ENCODE data around the gene TMPRSS7. TPM values are rescaled to one million over a fixed set of nuclear protein-coding genes. Genes with fewer than 3 reads are reported as not detected.

Gene TMPRSS7
- polyA plus RNA-seq, 1 donor (not counting 4 experiments of a cell fraction or from before 2014, with no cell fraction given), result 0.18 TPM

DNA sequence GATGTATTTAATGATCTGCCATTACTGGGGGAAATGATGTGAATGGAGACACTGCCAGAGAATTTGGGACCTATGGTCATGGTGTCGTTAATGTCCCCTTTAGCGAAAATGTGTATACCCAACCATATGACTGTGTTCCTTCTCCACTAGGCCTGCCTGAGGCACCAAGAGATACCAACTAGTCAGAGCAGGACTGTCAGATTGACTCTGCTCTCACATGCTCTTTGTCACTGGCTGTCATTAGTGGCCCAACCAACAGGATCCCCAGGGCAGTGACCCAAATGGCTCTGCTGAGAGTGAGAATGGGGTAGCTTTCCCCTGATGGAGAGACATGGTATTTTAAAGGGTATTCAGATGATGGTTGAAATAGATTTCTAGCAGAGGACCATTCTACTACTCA is 33.0 kb upstream of the TMPRSS7 start:
- Histone ChIP-seq H3K9me1 (ENCODE audit: control insufficient read depth, extremely low read depth, insufficient read depth, low read length) (no peaks in the 10 kb centered on the region), H3K4me1 (ENCODE audit: control insufficient read depth, extremely low read depth, insufficient read depth, low read length) (peaks cover 65% of the 10 kb centered on the region), H3K27me3 (ENCODE audit: control insufficient read depth, extremely low read depth, insufficient read depth, low read length) (no peaks in the 10 kb centered on the region), H3K79me2 (ENCODE audit: control insufficient read depth, insufficient read depth, low read length) (peaks cover 2% of the 10 kb centered on the region), H4K20me1 (ENCODE audit: control insufficient read depth, extremely low read depth, insufficient read depth, low read length) (no peaks in the 10 kb centered on the region), H3K9ac (ENCODE audit: control insufficient read depth, extremely low read depth, insufficient read depth, low read length) (no peak overlapping the region), H3K36me3 (ENCODE audit: control insufficient read depth in 2 of 2, extremely low read depth in 1 of 2, insufficient read depth in 2 of 2, low read length in 2 of 2) (no peaks in the 10 kb centered on the region), H3K27ac (ENCODE audit: control insufficient read depth, insufficient read depth, low read length) (no peak overlapping the region), H3K9me3 (ENCODE audit: control insufficient read depth, low read depth, low read length) (no peaks in the 10 kb centered on the region), H3K4me3 (ENCODE audit: control insufficient read depth in 2 of 3, extremely low read depth in 1 of 3, insufficient read depth in 2 of 3, low read depth in 1 of 3, low read length in 3 of 3) (no peak overlapping the region), H2AFZ (ENCODE audit: control insufficient read depth, low read length) (no peak overlapping the region), H3K4me2 (ENCODE audit: control insufficient read depth, extremely low read depth, insufficient read depth, low read depth, low read length) (no peak overlapping the region)
- no peak for FAIRE-seq
- dilution Hi-C loops (cut with MboI; ENCODE audit: extremely low pct_ligation_motif_present, low sequenced_read_pairs), result no loop called here
- no peak for TF ChIP-seq EZH2 (IDR thresholded peaks at IDR 0.05; ENCODE audit: low read length)
- TF ChIP-seq, protein P1, sequence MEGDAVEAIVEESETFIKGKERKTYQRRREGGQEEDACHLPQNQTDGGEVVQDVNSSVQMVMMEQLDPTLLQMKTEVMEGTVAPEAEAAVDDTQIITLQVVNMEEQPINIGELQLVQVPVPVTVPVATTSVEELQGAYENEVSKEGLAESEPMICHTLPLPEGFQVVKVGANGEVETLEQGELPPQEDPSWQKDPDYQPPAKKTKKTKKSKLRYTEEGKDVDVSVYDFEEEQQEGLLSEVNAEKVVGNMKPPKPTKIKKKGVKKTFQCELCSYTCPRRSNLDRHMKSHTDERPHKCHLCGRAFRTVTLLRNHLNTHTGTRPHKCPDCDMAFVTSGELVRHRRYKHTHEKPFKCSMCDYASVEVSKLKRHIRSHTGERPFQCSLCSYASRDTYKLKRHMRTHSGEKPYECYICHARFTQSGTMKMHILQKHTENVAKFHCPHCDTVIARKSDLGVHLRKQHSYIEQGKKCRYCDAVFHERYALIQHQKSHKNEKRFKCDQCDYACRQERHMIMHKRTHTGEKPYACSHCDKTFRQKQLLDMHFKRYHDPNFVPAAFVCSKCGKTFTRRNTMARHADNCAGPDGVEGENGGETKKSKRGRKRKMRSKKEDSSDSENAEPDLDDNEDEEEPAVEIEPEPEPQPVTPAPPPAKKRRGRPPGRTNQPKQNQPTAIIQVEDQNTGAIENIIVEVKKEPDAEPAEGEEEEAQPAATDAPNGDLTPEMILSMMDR (optimal IDR thresholded peaks at IDR 0.05 in 1 of 3, IDR thresholded peaks at IDR 0.05 in 1 of 3, conservative IDR thresholded peaks at IDR 0.05 in 1 of 3; ENCODE audit: extremely low read depth in 1 of 3, insufficient read depth in 2 of 3, low read length in 3 of 3), result no peak
- DNase-seq (ENCODE audit: low read depth, low spot score), result no peak

DNA sequence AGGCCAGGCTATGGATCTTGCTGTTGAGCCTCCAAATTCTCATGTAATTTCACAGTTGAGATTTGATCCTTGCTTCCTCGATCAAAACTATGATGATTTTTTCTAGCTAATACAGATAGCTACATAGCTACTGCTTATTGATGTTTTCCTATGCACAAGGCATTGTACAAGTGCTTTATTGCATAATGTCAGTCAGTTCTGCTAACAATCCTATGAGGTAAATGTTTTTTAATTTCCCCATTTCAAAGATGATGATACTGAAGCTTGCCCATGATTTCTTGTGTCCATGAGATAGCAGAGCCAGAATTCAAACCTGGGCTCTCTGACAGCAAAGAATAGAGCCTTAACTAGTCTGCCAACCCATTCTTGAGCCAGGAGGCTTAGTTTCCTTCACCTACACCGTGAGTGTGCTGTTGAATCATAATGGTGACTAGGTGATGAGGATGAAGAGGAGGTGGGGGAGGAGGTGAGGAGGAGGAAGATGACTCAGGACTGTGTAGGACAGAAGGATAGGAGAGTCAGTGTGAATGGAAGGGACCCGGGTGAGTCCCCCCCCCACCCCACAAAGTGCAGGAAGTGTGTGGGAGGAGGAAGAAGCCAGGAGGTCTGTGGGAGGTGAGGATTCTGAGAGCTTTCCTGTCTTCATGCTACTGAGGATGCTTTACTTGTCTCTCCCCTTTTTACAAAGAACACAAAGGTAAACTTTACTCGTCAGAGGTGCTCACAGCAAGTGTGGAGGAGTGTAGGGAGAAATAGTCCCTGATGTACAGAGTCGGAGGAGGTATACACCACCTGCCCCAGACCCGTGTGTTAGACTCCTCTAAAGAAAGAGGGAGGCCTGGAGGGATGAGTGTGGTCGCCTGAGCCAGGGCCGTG is 32.2 kb upstream of the TMPRSS7 start:
- H3K4me2 ChIP-seq (ENCODE audit: control insufficient read depth, extremely low read depth, insufficient read depth, low read depth, low read length), result peak overlapping the region; percentile 50
- no peaks in the 10 kb centered on the region for H3K9me1 ChIP-seq (ENCODE audit: control insufficient read depth, extremely low read depth, insufficient read depth, low read length)
- H4K20me1 ChIP-seq (ENCODE audit: control insufficient read depth, extremely low read depth, insufficient read depth, low read length), result no peaks in the 10 kb centered on the region
- H3K27ac ChIP-seq (ENCODE audit: control insufficient read depth, insufficient read depth, low read length), result peak overlapping the region; percentile 50
- H3K4me3 ChIP-seq (ENCODE audit: control insufficient read depth in 2 of 3, extremely low read depth in 1 of 3, insufficient read depth in 2 of 3, low read depth in 1 of 3, low read length in 3 of 3), result no peak overlapping the region
- H3K9ac ChIP-seq (ENCODE audit: control insufficient read depth, extremely low read depth, insufficient read depth, low read length), result no peak overlapping the region
- H2AFZ ChIP-seq (ENCODE audit: control insufficient read depth, low read length), result no peak overlapping the region
- no peak for TF ChIP-seq EZH2 (IDR thresholded peaks at IDR 0.05; ENCODE audit: low read length)
- TF ChIP-seq, protein P1 (optimal IDR thresholded peaks at IDR 0.05 in 1 of 3, IDR thresholded peaks at IDR 0.05 in 1 of 3, conservative IDR thresholded peaks at IDR 0.05 in 1 of 3; ENCODE audit: extremely low read depth in 1 of 3, insufficient read depth in 2 of 3, low read length in 3 of 3), result no peak
- no peaks in the 10 kb centered on the region for H3K27me3 ChIP-seq (ENCODE audit: control insufficient read depth, extremely low read depth, insufficient read depth, low read length)
- peak; percentile 83 for DNase-seq (ENCODE audit: low read depth, low spot score)
- dilution Hi-C loops (cut with MboI; ENCODE audit: extremely low pct_ligation_motif_present, low sequenced_read_pairs), result no loop called here
- no peaks in the 10 kb centered on the region for H3K36me3 ChIP-seq (ENCODE audit: control insufficient read depth in 2 of 2, extremely low read depth in 1 of 2, insufficient read depth in 2 of 2, low read length in 2 of 2)
- H3K9me3 ChIP-seq (ENCODE audit: control insufficient read depth, low read depth, low read length), result no peaks in the 10 kb centered on the region
- peak; percentile 84 for FAIRE-seq
- H3K4me1 ChIP-seq (ENCODE audit: control insufficient read depth, extremely low read depth, insufficient read depth, low read length), result peaks cover 65% of the 10 kb centered on the region
- H3K79me2 ChIP-seq (ENCODE audit: control insufficient read depth, insufficient read depth, low read length), result peaks cover 2% of the 10 kb centered on the region
